Mammary epithelial cell (primary cell): ENCODE data around the gene PHPT1.

Experiments
- EZH2 ChIP-seq: IDR thresholded peaks from 2 replicates; pipeline ENCODE4 v1.6.1; 2012; ENCODE audit warnings: low read length, inconsistent platforms, borderline replicate concordance
- TF ChIP-seq, protein P1 (sequence below), 2 donors: IDR thresholded peaks in 1 of 2; conservative IDR thresholded peaks in 1 of 2; 2 replicates each; pipeline ENCODE4 v1.5.1; 2011 to 2012; ENCODE audit warnings: inconsistent platforms in 2 of 2, low read length in 2 of 2, mild to moderate bottlenecking in 2 of 2, control low read depth in 1 of 2, low read depth in 1 of 2; ENCODE audit not compliant: insufficient read depth in 1 of 2; ENCODE audit errors: extremely low read depth in 1 of 2

DNA sequence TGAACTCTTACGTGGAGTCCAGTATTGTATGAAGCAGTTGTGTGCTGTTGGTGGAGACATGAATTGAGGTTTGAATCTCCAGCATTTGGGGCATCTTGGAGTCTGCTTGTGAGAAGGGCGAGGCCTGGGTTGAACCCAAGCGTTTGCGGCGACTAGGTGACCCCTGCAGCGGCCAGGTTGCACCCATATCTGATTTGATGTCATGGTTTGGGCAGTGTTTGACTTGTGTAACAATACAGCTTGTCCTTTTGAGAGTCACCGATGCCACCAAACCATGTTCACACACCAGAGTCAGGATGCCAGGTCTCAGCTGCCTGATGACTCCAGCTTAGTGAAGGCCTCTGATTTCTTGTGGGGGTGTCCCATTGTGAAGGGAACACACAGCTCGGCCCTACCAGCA is 39.2 kb downstream of the PHPT1 start:
- TF ChIP-seq EZH2 = no peak
- TF ChIP-seq, protein P1, sequence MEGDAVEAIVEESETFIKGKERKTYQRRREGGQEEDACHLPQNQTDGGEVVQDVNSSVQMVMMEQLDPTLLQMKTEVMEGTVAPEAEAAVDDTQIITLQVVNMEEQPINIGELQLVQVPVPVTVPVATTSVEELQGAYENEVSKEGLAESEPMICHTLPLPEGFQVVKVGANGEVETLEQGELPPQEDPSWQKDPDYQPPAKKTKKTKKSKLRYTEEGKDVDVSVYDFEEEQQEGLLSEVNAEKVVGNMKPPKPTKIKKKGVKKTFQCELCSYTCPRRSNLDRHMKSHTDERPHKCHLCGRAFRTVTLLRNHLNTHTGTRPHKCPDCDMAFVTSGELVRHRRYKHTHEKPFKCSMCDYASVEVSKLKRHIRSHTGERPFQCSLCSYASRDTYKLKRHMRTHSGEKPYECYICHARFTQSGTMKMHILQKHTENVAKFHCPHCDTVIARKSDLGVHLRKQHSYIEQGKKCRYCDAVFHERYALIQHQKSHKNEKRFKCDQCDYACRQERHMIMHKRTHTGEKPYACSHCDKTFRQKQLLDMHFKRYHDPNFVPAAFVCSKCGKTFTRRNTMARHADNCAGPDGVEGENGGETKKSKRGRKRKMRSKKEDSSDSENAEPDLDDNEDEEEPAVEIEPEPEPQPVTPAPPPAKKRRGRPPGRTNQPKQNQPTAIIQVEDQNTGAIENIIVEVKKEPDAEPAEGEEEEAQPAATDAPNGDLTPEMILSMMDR (conservative IDR thresholded peaks at IDR 0.05 in 1 of 2, IDR thresholded peaks at IDR 0.05 in 1 of 2; ENCODE audit: extremely low read depth in 1 of 2, insufficient read depth in 1 of 2, low read depth in 1 of 2, low read length in 2 of 2) = no peak
